HG03045 (cell line): ENCODE results near the gene PKP4.

Experiments used
- ATAC-seq: cut with Tn5 transposase; IDR thresholded peaks from one replicate; pipeline ENCODE4 v1.9.1; 2021; ENCODE audit warnings: mild to moderate bottlenecking, moderate library complexity; ENCODE audit not compliant: unreplicated experiment

PKP4 gene

GRCh38 chr2:158582670-158583069 is 125.9 kb downstream of the PKP4 start:
- ATAC-seq, result no peak

GRCh38 chr2:158583923-158584322 is 127.2 kb downstream of the PKP4 start:
- ATAC-seq, result no peak

GRCh38 chr2:158586491-158586890 is 129.7 kb downstream of the PKP4 start:
- ATAC-seq, result no peak

- no peak for ATAC-seq
Measured at GRCh38 chr2:158589303-158589702, 132.6 kb downstream of the PKP4 start.

- ATAC-seq, result no peak
Measured at GRCh38 chr2:158598862-158599517, 142.2 kb downstream of the PKP4 start.

GRCh38 chr2:158599609-158600008 is 142.9 kb downstream of the PKP4 start:
- no peak for ATAC-seq

GRCh38 chr2:158600155-158600802 is 143.5 kb downstream of the PKP4 start:
- no peak for ATAC-seq

GRCh38 chr2:158602027-158602426 is 145.3 kb downstream of the PKP4 start:
- ATAC-seq, result no peak

- ATAC-seq, result no peak
Measured at GRCh38 chr2:158603205-158603604, 146.5 kb downstream of the PKP4 start.

- no peak for ATAC-seq
Measured at GRCh38 chr2:158603986-158604385, 147.2 kb downstream of the PKP4 start.

- ATAC-seq, result no peak
Measured at GRCh38 chr2:158610059-158610458, 153.3 kb downstream of the PKP4 start.

GRCh38 chr2:158616480-158617000 is 159.8 kb downstream of the PKP4 start:
- no peak for ATAC-seq

GRCh38 chr2:158618891-158619490 is 162.2 kb downstream of the PKP4 start:
- no peak for ATAC-seq

GRCh38 chr2:158619496-158619895 is 162.7 kb downstream of the PKP4 start:
- no peak for ATAC-seq

- no peak for ATAC-seq
Measured at GRCh38 chr2:158620656-158621055, 163.9 kb downstream of the PKP4 start.

- no peak for ATAC-seq
Measured at GRCh38 chr2:158624071-158624667, 167.4 kb downstream of the PKP4 start.

- no peak for ATAC-seq
Measured at GRCh38 chr2:158624961-158625360, 168.2 kb downstream of the PKP4 start.

GRCh38 chr2:158629116-158629515 is 172.4 kb downstream of the PKP4 start:
- no peak for ATAC-seq

GRCh38 chr2:158633261-158633660 is 176.5 kb downstream of the PKP4 start:
- ATAC-seq, result no peak

GRCh38 chr2:158634627-158635026 is 177.9 kb downstream of the PKP4 start:
- no peak for ATAC-seq

- no peak for ATAC-seq
Measured at GRCh38 chr2:158635961-158636601, 179.3 kb downstream of the PKP4 start.
